HG03520 (cell line): Measurements from ENCODE around the gene MRGPRX4.
"Not testable (repeated sequence)": the region's sequence is repeated elsewhere in the genome, so short reads cannot be mapped to it uniquely, and the experiment has no call there.

Experiments
- ATAC-seq: cut with Tn5 transposase; IDR thresholded peaks from one replicate; pipeline ENCODE4 v1.9.1; 2021; ENCODE audit warnings: mild to moderate bottlenecking, moderate library complexity; ENCODE audit not compliant: unreplicated experiment

The MRGPRX4 gene

DNA sequence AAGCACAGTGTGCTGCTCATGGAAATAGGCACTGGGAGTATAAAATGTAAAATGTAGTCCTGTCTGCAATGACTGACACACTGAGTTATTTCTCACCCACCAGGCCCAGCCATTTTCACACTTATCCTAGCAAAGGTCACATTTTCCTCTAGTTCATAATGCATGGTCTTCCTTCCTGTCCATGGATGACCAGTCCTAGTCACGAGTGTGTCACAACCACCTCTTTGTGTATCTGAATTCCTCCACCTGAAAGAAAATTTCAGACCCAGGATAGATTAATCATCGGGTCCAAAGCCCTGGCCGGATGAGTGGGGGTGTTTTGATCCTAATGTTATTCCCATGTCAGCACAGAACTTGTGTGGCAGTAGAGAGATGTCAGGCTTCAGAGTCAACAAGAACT is at the start of gene MRGPRX4:
Gene MRGPRX4, plus strand, starts transcription at position 172 of the 400 bp plus-strand sequence. CDS start 420 bp downstream, outside the sequence.
- ATAC-seq = no peak

GRCh38 chr11:18131115-18131514 is 41.5 kb upstream of the MRGPRX4 start:
- not testable (repeated sequence) for ATAC-seq

- ATAC-seq = no peak
Measured at GRCh38 chr11:18132341-18132740, 40.3 kb upstream of the MRGPRX4 start, which contains the start of gene MRGPRX3. Gene MRGPRX3, plus strand, starts transcription at chr11:18132571. Its CDS starts 4,632 bp downstream, at chr11:18137203.

DNA sequence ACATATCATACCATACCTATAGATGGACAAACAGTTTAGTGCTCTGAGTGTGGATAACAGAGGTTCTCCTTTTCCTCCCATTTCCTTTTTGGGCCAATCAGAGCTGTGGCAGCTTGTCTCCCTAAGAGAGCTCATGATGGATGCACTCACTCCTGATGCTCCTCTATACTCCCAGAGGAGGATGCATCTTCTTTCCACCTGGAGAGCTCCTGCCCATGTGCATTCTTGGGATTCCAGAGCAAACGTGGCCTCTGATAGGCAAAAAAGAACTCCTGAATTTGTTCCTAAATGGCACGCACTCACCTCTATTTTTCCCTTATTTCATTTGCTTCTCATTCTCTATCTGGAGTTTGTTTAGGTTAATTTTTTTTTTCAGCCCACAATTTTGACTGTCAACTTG is 37.3 kb upstream of the MRGPRX4 start:
- no peak for ATAC-seq

DNA sequence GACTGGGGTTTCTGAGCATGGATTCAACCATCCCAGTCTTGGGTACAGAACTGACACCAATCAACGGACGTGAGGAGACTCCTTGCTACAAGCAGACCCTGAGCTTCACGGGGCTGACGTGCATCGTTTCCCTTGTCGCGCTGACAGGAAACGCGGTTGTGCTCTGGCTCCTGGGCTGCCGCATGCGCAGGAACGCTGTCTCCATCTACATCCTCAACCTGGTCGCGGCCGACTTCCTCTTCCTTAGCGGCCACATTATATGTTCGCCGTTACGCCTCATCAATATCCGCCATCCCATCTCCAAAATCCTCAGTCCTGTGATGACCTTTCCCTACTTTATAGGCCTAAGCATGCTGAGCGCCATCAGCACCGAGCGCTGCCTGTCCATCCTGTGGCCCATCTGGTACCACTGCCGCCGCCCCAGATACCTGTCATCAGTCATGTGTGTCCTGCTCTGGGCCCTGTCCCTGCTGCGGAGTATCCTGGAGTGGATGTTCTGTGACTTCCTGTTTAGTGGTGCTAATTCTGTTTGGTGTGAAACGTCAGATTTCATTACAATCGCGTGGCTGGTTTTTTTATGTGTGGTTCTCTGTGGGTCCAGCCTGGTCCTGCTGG is 35.3 kb upstream of the MRGPRX4 start:
- no peak for ATAC-seq

GRCh38 chr11:18140145-18140544 is 32.5 kb upstream of the MRGPRX4 start:
- ATAC-seq = no peak

- no peak for ATAC-seq
Measured at GRCh38 chr11:18144243-18144642, 28.4 kb upstream of the MRGPRX4 start.

GRCh38 chr11:18145025-18145424 is 27.6 kb upstream of the MRGPRX4 start:
- no peak for ATAC-seq

GRCh38 chr11:18145837-18146236 is 26.8 kb upstream of the MRGPRX4 start:
- ATAC-seq = no peak

GRCh38 chr11:18151581-18151980 is 21.1 kb upstream of the MRGPRX4 start:
- no peak for ATAC-seq

- ATAC-seq = no peak
Measured at GRCh38 chr11:18168372-18168771, 4.3 kb upstream of the MRGPRX4 start.

DNA sequence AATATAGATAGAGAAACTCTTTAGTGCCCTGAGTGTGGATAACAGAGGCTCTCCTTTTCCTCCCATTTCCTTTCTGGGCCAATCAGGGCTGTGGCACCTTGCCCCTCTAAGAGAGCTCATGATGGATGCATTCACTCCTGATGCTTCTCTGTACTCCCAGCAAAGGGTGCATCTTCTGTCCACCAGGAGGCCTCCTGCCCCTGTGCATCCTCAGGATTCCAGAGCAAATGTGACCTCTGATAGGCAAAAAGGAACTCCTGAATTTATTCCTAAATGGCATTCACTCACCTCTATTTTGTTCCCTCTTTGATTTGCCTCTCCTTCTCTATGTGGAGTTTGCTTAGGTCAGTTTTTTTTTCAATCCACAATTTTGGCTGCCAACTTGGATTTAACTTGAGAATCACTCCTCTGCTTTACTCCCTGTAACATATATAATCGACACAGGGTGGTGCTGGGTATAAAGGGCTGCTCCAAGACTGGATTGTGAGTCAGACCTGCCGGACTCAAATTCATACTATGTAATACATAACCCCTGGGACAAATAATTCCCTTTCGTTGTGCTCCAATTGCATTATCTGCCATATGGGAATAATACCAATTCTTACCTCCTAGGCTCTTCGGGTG is 1.1 kb upstream of the MRGPRX4 start:
- ATAC-seq = no peak

GRCh38 chr11:18173225-18173866 is 709 bp downstream of the MRGPRX4 start:
- ATAC-seq = no peak

DNA sequence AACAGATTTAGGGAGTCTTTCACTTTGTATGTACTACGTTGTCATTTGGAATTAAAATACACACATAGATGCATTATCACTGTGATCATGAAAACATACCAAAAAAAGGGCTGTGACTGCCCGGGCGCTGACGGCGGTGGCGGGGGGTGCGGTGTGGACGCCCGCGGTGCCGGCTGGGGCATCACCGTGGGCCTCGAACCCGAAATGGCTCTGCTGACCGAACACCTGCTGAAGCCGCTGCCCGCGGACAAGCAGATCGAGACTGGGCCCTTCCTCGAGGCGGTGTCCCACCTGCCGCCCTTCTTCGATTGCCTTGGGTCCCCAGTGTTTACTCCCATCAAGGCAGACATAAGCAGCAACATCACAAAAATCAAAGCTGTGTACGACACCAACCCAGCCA is 16.2 kb downstream of the MRGPRX4 start:
- no peak for ATAC-seq

GRCh38 chr11:18189476-18190245 is 17.0 kb downstream of the MRGPRX4 start:
- not testable (repeated sequence) for ATAC-seq

DNA sequence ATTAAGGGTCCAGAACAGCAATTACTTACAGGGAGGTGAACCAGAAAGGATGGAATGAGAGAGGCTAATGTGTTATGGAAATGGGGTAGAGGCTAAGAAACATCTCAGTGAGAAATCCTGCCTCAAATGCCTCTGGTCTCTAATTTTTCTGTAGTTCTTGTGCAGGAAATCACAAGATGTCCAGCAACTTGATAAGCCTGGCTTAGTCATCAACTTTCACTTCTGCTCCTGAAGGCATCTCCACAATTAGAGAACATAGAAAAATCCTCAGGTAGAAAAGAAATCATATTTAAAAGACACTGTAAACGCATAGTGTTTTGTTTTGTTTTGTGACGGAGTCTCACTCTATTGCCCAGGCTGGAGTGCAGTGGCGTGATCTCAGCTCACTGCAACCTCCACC is 18.7 kb downstream of the MRGPRX4 start:
- no peak for ATAC-seq

- ATAC-seq = no peak
Measured at GRCh38 chr11:18193010-18193409, 20.4 kb downstream of the MRGPRX4 start.

GRCh38 chr11:18196532-18196931 is 23.9 kb downstream of the MRGPRX4 start:
- no peak for ATAC-seq

DNA sequence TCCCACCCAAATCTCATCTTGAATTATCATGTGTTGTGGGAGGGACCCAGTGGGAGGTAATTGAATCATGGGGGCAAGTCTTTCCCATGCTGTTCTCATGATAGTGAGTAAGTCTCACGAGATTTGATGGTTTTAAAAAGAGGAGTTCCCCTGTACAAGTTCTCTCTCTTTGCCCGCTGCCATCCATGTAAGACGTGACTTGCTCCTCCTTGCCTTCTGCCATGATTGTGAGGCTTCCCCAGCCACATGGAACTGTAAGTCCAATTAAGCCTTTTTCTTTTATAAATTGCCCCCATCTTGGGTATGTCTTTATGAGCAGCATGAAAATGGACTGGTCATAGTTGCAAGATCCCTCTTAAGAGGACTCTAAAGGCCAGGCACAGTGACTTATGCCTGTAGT is 25.1 kb downstream of the MRGPRX4 start:
- ATAC-seq = not testable (repeated sequence)

DNA sequence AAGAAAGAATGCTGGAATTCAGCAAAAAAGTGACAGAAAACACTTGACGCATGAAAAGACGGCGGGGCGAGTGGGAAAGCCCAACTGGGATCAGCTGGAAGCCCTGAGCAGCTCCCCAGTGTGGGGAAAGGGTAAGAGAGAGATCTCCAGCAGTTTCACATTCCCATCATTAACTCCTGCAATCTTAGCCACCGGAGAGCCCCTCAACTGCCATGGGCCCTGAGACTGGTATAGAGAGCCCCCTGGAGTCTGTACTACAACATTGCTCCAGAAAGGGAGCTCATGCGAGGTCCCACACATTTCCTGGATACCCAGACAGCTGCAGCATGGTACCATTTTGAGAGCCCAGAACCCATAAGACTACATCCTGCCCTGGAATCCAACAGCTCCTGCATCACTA is 31.1 kb downstream of the MRGPRX4 start:
- ATAC-seq = no peak

DNA sequence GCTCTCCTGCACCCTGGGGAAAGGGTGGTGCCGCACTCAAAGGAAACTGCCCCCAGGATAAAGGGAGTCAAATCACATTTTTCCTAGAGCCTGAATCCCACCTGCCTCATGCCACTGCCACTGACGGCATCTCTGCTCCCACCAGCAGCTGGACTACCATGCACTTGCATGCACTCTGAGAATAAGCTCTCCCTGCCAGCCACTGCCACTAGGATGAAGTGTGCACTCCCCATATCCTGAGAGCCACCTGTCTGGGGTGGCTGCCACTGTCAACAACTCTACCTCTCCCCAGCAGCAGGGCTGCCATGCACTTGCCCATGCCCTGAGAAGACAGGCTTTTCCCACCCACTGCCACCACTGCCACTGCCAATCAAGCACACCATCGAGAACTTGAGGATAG is 31.6 kb downstream of the MRGPRX4 start:
- ATAC-seq = no peak
